ENCODE data around the gene SLC6A17.

SLC6A17 gene

GRCh38 chr1:110230381-110231199, 80.3 kb downstream of the SLC6A17 start:
- Histone ChIP-seq H3K9me2 (ENCODE audit: low read depth, low read length) (no peaks in the 10 kb centered on the region), H3K4me2 (ENCODE audit: low read length) (no peak overlapping the region), H3K27ac (ENCODE audit: low read depth, low read length, poor library complexity, severe bottlenecking) (no peak overlapping the region), H3K9ac (ENCODE audit: low read length) (no peak overlapping the region), H3K79me2 (ENCODE audit: insufficient read depth, low read length) (no peaks in the 10 kb centered on the region), H3K4me3 (ENCODE audit: low read depth, low read length, poor library complexity, severe bottlenecking) (no peak overlapping the region), H3K36me3 (ENCODE audit: insufficient read depth, low read length) (no peaks in the 10 kb centered on the region), H2AFZ (ENCODE audit: low read length) (no peak overlapping the region), H3K4me1 (ENCODE audit: insufficient read depth, low read length, severe bottlenecking) (no peaks in the 10 kb centered on the region), H3K27me3 (ENCODE audit: insufficient read depth, low read length) (no peaks in the 10 kb centered on the region), H3F3A (ENCODE audit: insufficient read depth, low read length) (no peaks in the 10 kb centered on the region), H4K20me1 (ENCODE audit: insufficient read depth, low read length) (no peaks in the 10 kb centered on the region), H3K9me3 (ENCODE audit: low read length) (no peaks in the 10 kb centered on the region)
- TF ChIP-seq CTCF (IDR thresholded peaks at IDR 0.05; ENCODE audit: low read length) (no peak), EZH2 (IDR thresholded peaks at IDR 0.05; ENCODE audit: borderline replicate concordance, low read length) (no peak)

- Histone ChIP-seq H3K27ac (ENCODE audit: low read depth, low read length, poor library complexity, severe bottlenecking) (no peak overlapping the region), H3K27me3 (ENCODE audit: insufficient read depth, low read length) (peaks cover 4% of the 10 kb centered on the region; the same call in 1 of the 2 replicates), H3K4me1 (ENCODE audit: insufficient read depth, low read length, severe bottlenecking) (no peaks in the 10 kb centered on the region), H3K9me3 (ENCODE audit: low read length) (no peaks in the 10 kb centered on the region), H2AFZ (ENCODE audit: low read length) (no peak overlapping the region), H3K9ac (ENCODE audit: low read length) (no peak overlapping the region), H3K4me2 (ENCODE audit: low read length) (no peak overlapping the region), H3K36me3 (ENCODE audit: insufficient read depth, low read length) (no peaks in the 10 kb centered on the region), H4K20me1 (ENCODE audit: insufficient read depth, low read length) (no peaks in the 10 kb centered on the region), H3K79me2 (ENCODE audit: insufficient read depth, low read length) (no peaks in the 10 kb centered on the region), H3K4me3 (ENCODE audit: low read depth, low read length, poor library complexity, severe bottlenecking) (no peak overlapping the region), H3K9me2 (ENCODE audit: low read depth, low read length) (no peaks in the 10 kb centered on the region), H3F3A (ENCODE audit: insufficient read depth, low read length) (no peaks in the 10 kb centered on the region)
- no peak for TF ChIP-seq CTCF (IDR thresholded peaks at IDR 0.05; ENCODE audit: low read length)
- TF ChIP-seq EZH2 (IDR thresholded peaks at IDR 0.05; ENCODE audit: borderline replicate concordance, low read length): no peak
These were observed 83.6 kb downstream of the SLC6A17 start for GRCh38 chr1:110233861-110234260.

GRCh38 chr1:110234691-110235090, 84.4 kb downstream of the SLC6A17 start:
- Histone ChIP-seq H3K4me1 (ENCODE audit: insufficient read depth, low read length, severe bottlenecking) (no peaks in the 10 kb centered on the region), H3K27me3 (ENCODE audit: insufficient read depth, low read length) (peaks cover 4% of the 10 kb centered on the region; the same call in 1 of the 2 replicates), H3K9me3 (ENCODE audit: low read length) (no peaks in the 10 kb centered on the region), H3K79me2 (ENCODE audit: insufficient read depth, low read length) (no peaks in the 10 kb centered on the region), H3K9me2 (ENCODE audit: low read depth, low read length) (no peaks in the 10 kb centered on the region), H4K20me1 (ENCODE audit: insufficient read depth, low read length) (no peaks in the 10 kb centered on the region), H2AFZ (ENCODE audit: low read length) (no peak overlapping the region), H3F3A (ENCODE audit: insufficient read depth, low read length) (no peaks in the 10 kb centered on the region), H3K4me2 (ENCODE audit: low read length) (no peak overlapping the region), H3K9ac (ENCODE audit: low read length) (no peak overlapping the region), H3K27ac (ENCODE audit: low read depth, low read length, poor library complexity, severe bottlenecking) (no peak overlapping the region), H3K36me3 (ENCODE audit: insufficient read depth, low read length) (no peaks in the 10 kb centered on the region), H3K4me3 (ENCODE audit: low read depth, low read length, poor library complexity, severe bottlenecking) (no peak overlapping the region)
- TF ChIP-seq EZH2 (IDR thresholded peaks at IDR 0.05; ENCODE audit: borderline replicate concordance, low read length) (no peak), CTCF (IDR thresholded peaks at IDR 0.05; ENCODE audit: low read length) (no peak)
